ENCODE data around the gene PRSS12.
A peak's percentile ranks its signal among the peaks of the same experiment; 100 is the strongest.
"Not testable (repeated sequence)": the region's sequence is repeated elsewhere in the genome, so short reads cannot be mapped to it uniquely, and the experiment has no call there.

The PRSS12 gene
- 0 reads per million in 3 donors for total RNA-seq

- no peaks in the 10 kb centered on the region for H3K9me3 ChIP-seq (ENCODE audit: control insufficient read depth, low read length)
- peak within 1 kb of the TSS; percentile 44 for H3K4me3 ChIP-seq (ENCODE audit: insufficient read depth, low read depth, low read length, poor library complexity, severe bottlenecking)
- peak; percentile 3 to 28 (median 8) for DNase-seq
- H3K27ac ChIP-seq (ENCODE audit: insufficient read depth, low read length, poor library complexity, severe bottlenecking): no peak within 1 kb of the TSS
- no peaks in the 10 kb centered on the region for H3K4me1 ChIP-seq (ENCODE audit: control insufficient read depth, insufficient read depth, low read length, poor library complexity, severe bottlenecking)
- no peaks in the 10 kb centered on the region for H3K36me3 ChIP-seq (ENCODE audit: control insufficient read depth, insufficient read depth, low read length)
- peaks cover 31% of the 10 kb centered on the region for H3K27me3 ChIP-seq (replicated peaks; ENCODE audit: control insufficient read depth, insufficient read depth, low read length, poor library complexity, severe bottlenecking)
These were observed at the start of gene PRSS12 for GRCh38 chr4:118352843-118353533. Gene PRSS12 (minus strand): TSS chr4:118353003. CDS start chr4:118352720, 283 bp downstream.

GRCh38 chr4:118400356-118400755, 47.6 kb upstream of the PRSS12 start:
- no peak overlapping the region for H3K4me3 ChIP-seq (ENCODE audit: insufficient read depth, low read depth, low read length, poor library complexity, severe bottlenecking)
- H3K36me3 ChIP-seq (ENCODE audit: control insufficient read depth, insufficient read depth, low read length): no peaks in the 10 kb centered on the region
- no peaks in the 10 kb centered on the region for H3K4me1 ChIP-seq (ENCODE audit: control insufficient read depth, insufficient read depth, low read length, poor library complexity, severe bottlenecking)
- H3K9me3 ChIP-seq (ENCODE audit: control insufficient read depth, low read length): no peaks in the 10 kb centered on the region
- no peak overlapping the region for H3K27ac ChIP-seq (ENCODE audit: insufficient read depth, low read length, poor library complexity, severe bottlenecking)
- H3K27me3 ChIP-seq (replicated peaks; ENCODE audit: control insufficient read depth, insufficient read depth, low read length, poor library complexity, severe bottlenecking): no peaks in the 10 kb centered on the region
- no peak for DNase-seq

GRCh38 chr4:118399883-118400282, 47.1 kb upstream of the PRSS12 start:
- not testable (repeated sequence) for H3K27ac ChIP-seq (ENCODE audit: insufficient read depth, low read length, poor library complexity, severe bottlenecking); H3K36me3 ChIP-seq (ENCODE audit: control insufficient read depth, insufficient read depth, low read length); H3K27me3 ChIP-seq (replicated peaks; ENCODE audit: control insufficient read depth, insufficient read depth, low read length, poor library complexity, severe bottlenecking); DNase-seq; H3K9me3 ChIP-seq (ENCODE audit: control insufficient read depth, low read length); H3K4me1 ChIP-seq (ENCODE audit: control insufficient read depth, insufficient read depth, low read length, poor library complexity, severe bottlenecking); H3K4me3 ChIP-seq (ENCODE audit: insufficient read depth, low read depth, low read length, poor library complexity, severe bottlenecking)

- no peaks in the 10 kb centered on the region for H3K9me3 ChIP-seq (ENCODE audit: control insufficient read depth, low read length)
- DNase-seq: no peak
- no peak overlapping the region for H3K27ac ChIP-seq (ENCODE audit: insufficient read depth, low read length, poor library complexity, severe bottlenecking)
- H3K4me3 ChIP-seq (ENCODE audit: insufficient read depth, low read depth, low read length, poor library complexity, severe bottlenecking): no peak overlapping the region
- H3K27me3 ChIP-seq (replicated peaks; ENCODE audit: control insufficient read depth, insufficient read depth, low read length, poor library complexity, severe bottlenecking): no peaks in the 10 kb centered on the region
- no peaks in the 10 kb centered on the region for H3K36me3 ChIP-seq (ENCODE audit: control insufficient read depth, insufficient read depth, low read length)
- no peaks in the 10 kb centered on the region for H3K4me1 ChIP-seq (ENCODE audit: control insufficient read depth, insufficient read depth, low read length, poor library complexity, severe bottlenecking)
These were observed 45.7 kb upstream of the PRSS12 start for GRCh38 chr4:118398226-118399090.

GRCh38 chr4:118397623-118397979, 44.8 kb upstream of the PRSS12 start:
- H3K27ac ChIP-seq (ENCODE audit: insufficient read depth, low read length, poor library complexity, severe bottlenecking): no peak overlapping the region
- no peaks in the 10 kb centered on the region for H3K27me3 ChIP-seq (replicated peaks; ENCODE audit: control insufficient read depth, insufficient read depth, low read length, poor library complexity, severe bottlenecking)
- H3K9me3 ChIP-seq (ENCODE audit: control insufficient read depth, low read length): no peaks in the 10 kb centered on the region
- no peak for DNase-seq
- no peaks in the 10 kb centered on the region for H3K4me1 ChIP-seq (ENCODE audit: control insufficient read depth, insufficient read depth, low read length, poor library complexity, severe bottlenecking)
- H3K36me3 ChIP-seq (ENCODE audit: control insufficient read depth, insufficient read depth, low read length): no peaks in the 10 kb centered on the region
- no peak overlapping the region for H3K4me3 ChIP-seq (ENCODE audit: insufficient read depth, low read depth, low read length, poor library complexity, severe bottlenecking)

GRCh38 chr4:118396881-118397622, 44.2 kb upstream of the PRSS12 start:
- no peak overlapping the region for H3K27ac ChIP-seq (ENCODE audit: insufficient read depth, low read length, poor library complexity, severe bottlenecking)
- H3K4me1 ChIP-seq (ENCODE audit: control insufficient read depth, insufficient read depth, low read length, poor library complexity, severe bottlenecking): no peaks in the 10 kb centered on the region
- no peaks in the 10 kb centered on the region for H3K9me3 ChIP-seq (ENCODE audit: control insufficient read depth, low read length)
- H3K36me3 ChIP-seq (ENCODE audit: control insufficient read depth, insufficient read depth, low read length): no peaks in the 10 kb centered on the region
- H3K4me3 ChIP-seq (ENCODE audit: insufficient read depth, low read depth, low read length, poor library complexity, severe bottlenecking): no peak overlapping the region
- H3K27me3 ChIP-seq (replicated peaks; ENCODE audit: control insufficient read depth, insufficient read depth, low read length, poor library complexity, severe bottlenecking): no peaks in the 10 kb centered on the region
- no peak for DNase-seq

GRCh38 chr4:118395057-118395644, 42.3 kb upstream of the PRSS12 start:
- no peak overlapping the region for H3K27ac ChIP-seq (ENCODE audit: insufficient read depth, low read length, poor library complexity, severe bottlenecking)
- H3K4me3 ChIP-seq (ENCODE audit: insufficient read depth, low read depth, low read length, poor library complexity, severe bottlenecking): no peak overlapping the region
- H3K9me3 ChIP-seq (ENCODE audit: control insufficient read depth, low read length): no peaks in the 10 kb centered on the region
- H3K36me3 ChIP-seq (ENCODE audit: control insufficient read depth, insufficient read depth, low read length): no peaks in the 10 kb centered on the region
- H3K27me3 ChIP-seq (replicated peaks; ENCODE audit: control insufficient read depth, insufficient read depth, low read length, poor library complexity, severe bottlenecking): no peaks in the 10 kb centered on the region
- H3K4me1 ChIP-seq (ENCODE audit: control insufficient read depth, insufficient read depth, low read length, poor library complexity, severe bottlenecking): no peaks in the 10 kb centered on the region
- DNase-seq: no peak

- H3K36me3 ChIP-seq (ENCODE audit: control insufficient read depth, insufficient read depth, low read length); H3K27ac ChIP-seq (ENCODE audit: insufficient read depth, low read length, poor library complexity, severe bottlenecking); H3K4me3 ChIP-seq (ENCODE audit: insufficient read depth, low read depth, low read length, poor library complexity, severe bottlenecking); DNase-seq; H3K27me3 ChIP-seq (replicated peaks; ENCODE audit: control insufficient read depth, insufficient read depth, low read length, poor library complexity, severe bottlenecking); H3K9me3 ChIP-seq (ENCODE audit: control insufficient read depth, low read length); H3K4me1 ChIP-seq (ENCODE audit: control insufficient read depth, insufficient read depth, low read length, poor library complexity, severe bottlenecking): not testable (repeated sequence)
These were observed 39.7 kb upstream of the PRSS12 start for GRCh38 chr4:118392509-118392908.

GRCh38 chr4:118390121-118390520, 37.3 kb upstream of the PRSS12 start:
- no peak for DNase-seq

More at GRCh38 chr4:118390121-118390520, 37.3 kb upstream of the PRSS12 start:
- Histone ChIP-seq H3K36me3 (ENCODE audit: control insufficient read depth, insufficient read depth, low read length) (no peaks in the 10 kb centered on the region), H3K9me3 (ENCODE audit: control insufficient read depth, low read length) (no peaks in the 10 kb centered on the region), H3K4me3 (ENCODE audit: insufficient read depth, low read depth, low read length, poor library complexity, severe bottlenecking) (no peak overlapping the region), H3K4me1 (ENCODE audit: control insufficient read depth, insufficient read depth, low read length, poor library complexity, severe bottlenecking) (no peaks in the 10 kb centered on the region), H3K27ac (ENCODE audit: insufficient read depth, low read length, poor library complexity, severe bottlenecking) (no peak overlapping the region), H3K27me3 (replicated peaks; ENCODE audit: control insufficient read depth, insufficient read depth, low read length, poor library complexity, severe bottlenecking) (no peaks in the 10 kb centered on the region)
